Measurements from ENCODE around the gene MRPL34.

MRPL34 gene

GRCh38 chr19:17348700-17349099 is 43.0 kb downstream of the MRPL34 start:
- peak overlapping the region; percentile 83 for H3K27ac ChIP-seq (ENCODE audit: low read depth, low read length, severe bottlenecking)
- H3K4me3 ChIP-seq (ENCODE audit: extremely low read depth, insufficient read depth, low read length, poor library complexity, severe bottlenecking): no peak overlapping the region
- 11 to 14% methylated on average over 5 to 7 of the region's 12 CpGs for WGBS, 2 experiments (ENCODE audit: insufficient coverage in 2 of 2)
- H3K9me3 ChIP-seq (ENCODE audit: control insufficient read depth, low read length): no peaks in the 10 kb centered on the region
- peaks cover 25% of the 10 kb centered on the region for H3K4me1 ChIP-seq (ENCODE audit: control insufficient read depth, insufficient read depth, low read length, poor library complexity, severe bottlenecking)
- H3K36me3 ChIP-seq (ENCODE audit: control insufficient read depth, insufficient read depth, low read length): peaks cover 5% of the 10 kb centered on the region

- H3K36me3 ChIP-seq (ENCODE audit: control insufficient read depth, insufficient read depth, low read length): no peaks in the 10 kb centered on the region
- H3K4me1 ChIP-seq (ENCODE audit: control insufficient read depth, insufficient read depth, low read length, poor library complexity, severe bottlenecking): peaks cover 25% of the 10 kb centered on the region
- no peak overlapping the region for H3K4me3 ChIP-seq (ENCODE audit: extremely low read depth, insufficient read depth, low read length, poor library complexity, severe bottlenecking)
- no peak overlapping the region for H3K27ac ChIP-seq (ENCODE audit: low read depth, low read length, severe bottlenecking)
- no peaks in the 10 kb centered on the region for H3K9me3 ChIP-seq (ENCODE audit: control insufficient read depth, low read length)
- WGBS, 2 experiments (ENCODE audit: insufficient coverage in 2 of 2): 94 to 96% methylated on average over 33 to 35 of the region's 45 CpGs
These were observed 46.3 kb downstream of the MRPL34 start for GRCh38 chr19:17351815-17352435.

DNA sequence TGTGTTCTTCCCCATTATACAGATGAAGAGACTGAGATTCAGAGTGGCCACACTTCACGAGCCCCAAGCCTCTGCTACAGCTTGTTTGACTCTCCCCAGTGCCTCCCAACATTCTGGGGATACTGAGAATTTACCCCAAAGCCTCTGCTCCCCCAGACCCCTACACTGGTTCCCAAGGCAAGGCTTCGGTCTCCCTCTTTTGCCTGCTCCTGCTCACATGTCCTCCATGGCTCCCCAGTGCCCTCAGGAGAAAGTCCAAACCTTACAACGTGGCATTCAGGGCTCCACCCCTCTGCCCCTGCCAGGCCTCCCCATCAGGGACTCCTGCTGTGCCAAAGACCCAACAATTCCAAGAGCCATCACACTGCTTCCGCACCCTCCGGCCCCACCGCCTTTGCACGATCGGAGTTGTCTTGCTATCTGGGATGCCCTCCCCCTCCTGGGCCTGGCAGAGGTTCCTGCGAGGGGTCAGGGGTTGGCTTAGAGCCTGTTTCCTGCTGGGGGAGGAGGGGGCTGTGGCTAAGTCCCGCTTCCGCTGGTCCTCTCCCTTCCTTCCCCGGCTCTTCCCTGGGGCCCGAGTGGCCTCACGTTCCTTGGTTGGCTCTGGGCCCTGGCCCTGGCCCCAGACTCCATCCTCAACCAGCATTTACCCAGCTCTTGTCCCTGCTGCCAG is 47.1 kb downstream of the MRPL34 start:
- H3K9me3 ChIP-seq (ENCODE audit: control insufficient read depth, low read length): no peaks in the 10 kb centered on the region
- peaks cover 21% of the 10 kb centered on the region for H3K4me1 ChIP-seq (ENCODE audit: control insufficient read depth, insufficient read depth, low read length, poor library complexity, severe bottlenecking)
- WGBS, 2 experiments (ENCODE audit: insufficient coverage in 2 of 2): 79 to 85% methylated on average over 9 to 11 of the region's 14 CpGs
- no peaks in the 10 kb centered on the region for H3K36me3 ChIP-seq (ENCODE audit: control insufficient read depth, insufficient read depth, low read length)
- no peak overlapping the region for H3K4me3 ChIP-seq (ENCODE audit: extremely low read depth, insufficient read depth, low read length, poor library complexity, severe bottlenecking)
- H3K27ac ChIP-seq (ENCODE audit: low read depth, low read length, severe bottlenecking): no peak overlapping the region

GRCh38 chr19:17353386-17353785 is 47.7 kb downstream of the MRPL34 start:
- Histone ChIP-seq H3K36me3 (ENCODE audit: control insufficient read depth, insufficient read depth, low read length) (no peaks in the 10 kb centered on the region), H3K4me3 (ENCODE audit: extremely low read depth, insufficient read depth, low read length, poor library complexity, severe bottlenecking) (no peak overlapping the region), H3K27ac (ENCODE audit: low read depth, low read length, severe bottlenecking) (no peak overlapping the region), H3K4me1 (ENCODE audit: control insufficient read depth, insufficient read depth, low read length, poor library complexity, severe bottlenecking) (peaks cover 21% of the 10 kb centered on the region), H3K9me3 (ENCODE audit: control insufficient read depth, low read length) (no peaks in the 10 kb centered on the region)
- 90 to 96% methylated on average over 8 of the region's 8 CpGs for WGBS, 2 experiments (ENCODE audit: insufficient coverage in 2 of 2)

Data from mesodermal cell (in vitro differentiated cells).